K562 (cell line): ENCODE data around the gene MBD1. TPM values are rescaled to one million over a fixed set of nuclear protein-coding genes. Genes with fewer than 3 reads are reported as not detected.

Source experiments
- BACH1 ChIP-seq: fragments of 200-800 bp; sonication (Bioruptor generic); IDR thresholded peaks from 2 replicates; pipeline ENCODE4 v1.6.1; 2016; ENCODE audit warnings: missing genetic modification characterization, missing compliant biosample characterization
- ETS2 ChIP-seq: IDR thresholded peaks from 2 replicates; pipeline ENCODE4 v1.6.1; 2016; ENCODE audit warnings: borderline replicate concordance, missing genetic modification characterization, mild to moderate bottlenecking, moderate library complexity, missing compliant biosample characterization; ENCODE audit not compliant: poor library complexity, severe bottlenecking
- FIP1L1 ChIP-seq: fragments of 200-400 bp; formaldehyde crosslinking; IDR thresholded peaks from 2 replicates; pipeline ENCODE4 v1.6.1; 2018; ENCODE audit warnings: mild to moderate bottlenecking, low read depth, low read length; ENCODE audit not compliant: poor library complexity, severe bottlenecking
- HNRNPUL1 ChIP-seq: fragments of 200-400 bp; formaldehyde crosslinking; IDR thresholded peaks from 2 replicates; pipeline ENCODE4 v1.6.1; 2017; ENCODE audit warnings: low read length
- ID3 ChIP-seq, 2 experiments: fragments of 250-450 bp in 1 of 2; fragments of 450-650 bp in 1 of 2; sonication (Bioruptor Pico) in 1 of 2; IDR thresholded peaks; 2 replicates each; pipeline versions ENCODE4 v1.6.1 to v1.8.0; 2016 to 2021; ENCODE audit warnings: mild to moderate bottlenecking in 2 of 2, moderate library complexity in 2 of 2, missing compliant biosample characterization in 1 of 2, missing genetic modification characterization in 1 of 2
- NFIC ChIP-seq: fragments of 450-650 bp; IDR thresholded peaks from 2 replicates; pipeline ENCODE4 v1.6.1; 2017; ENCODE audit warnings: mild to moderate bottlenecking, inconsistent platforms
- NKRF ChIP-seq: fragments of 450-650 bp; IDR thresholded peaks from 2 replicates; pipeline ENCODE4 v1.6.1; 2016; ENCODE audit warnings: borderline replicate concordance
- RBFOX2 ChIP-seq: fragments of 200-400 bp; formaldehyde crosslinking; IDR thresholded peaks from 2 replicates; pipeline ENCODE4 v1.6.1; 2017; ENCODE audit warnings: low read depth, mild to moderate bottlenecking, low read length, moderate library complexity
- SIN3A ChIP-seq, 2 experiments: fragments of 150-350 bp in 1 of 2; IDR thresholded peaks; 2 replicates each; pipeline ENCODE4 v1.6.1; 2011 to 2016; ENCODE audit warnings: borderline replicate concordance in 2 of 2, low read depth in 2 of 2, low read length in 2 of 2, mild to moderate bottlenecking in 2 of 2, moderate library complexity in 2 of 2; ENCODE audit not compliant: control insufficient read depth in 1 of 2
- ZBTB17 ChIP-seq: fragments of 450-650 bp; formaldehyde crosslinking; IDR thresholded peaks from 2 replicates; pipeline ENCODE4 v1.4.0; 2020; ENCODE audit warnings: mild to moderate bottlenecking
- ZNF143 ChIP-seq: sonication (generic); formaldehyde crosslinking; IDR thresholded peaks from 2 replicates; pipeline ENCODE4 v1.9.0; 2022; ENCODE audit warnings: mild to moderate bottlenecking, missing genetic modification reagents
- ZNF407 ChIP-seq: fragments of 450-650 bp; IDR thresholded peaks from 2 replicates; pipeline ENCODE4 v1.6.1; 2016; ENCODE audit warnings: low read depth
- ZNF511 ChIP-seq: sonication (generic); formaldehyde crosslinking; IDR thresholded peaks from 2 replicates; pipeline ENCODE4 v1.8.0; 2022; ENCODE audit warnings: mild to moderate bottlenecking, missing genetic modification reagents
- polyA plus RNA-seq, 8 experiments: library from polyadenylated mRNA; depleted of rRNA in 4 of 8; stranded (reverse) in 5 of 8; unstranded in 3 of 8; fragments of >200 nt; fragmentation: Nextera tagmentation in 2 of 8; fragmentation: Illumina TruSeq in 1 of 8; extraction: Ambion mirVana in 2 of 8; extraction: Trizol in 1 of 8; gene quantifications; 2 replicates each; pipeline versions ENCODE4 v1.2.1 to v1.2.3, GENCODE V29; 2011 to 2014; ENCODE audit warnings: inconsistent platforms in 1 of 8, missing spikeins in 1 of 8
- total RNA-seq, 7 experiments: library from RNA; depleted of rRNA in 6 of 7; stranded (reverse); fragments of >200 nt in 6 of 7; fragmentation: Illumina TruSeq in 2 of 7; extraction: Trizol in 2 of 7; gene quantifications; 2 replicates each; pipeline versions ENCODE4 v1.2.1 to v1.2.3, GENCODE V29; 2011 to 2021; ENCODE audit warnings: low replicate concordance in 1 of 7

Gene MBD1
- total and polyA plus RNA-seq, 9 of the 15 experiments (the other 6 are each of a cell fraction or from before 2014, with no cell fraction given): 3.0 to 59.7 (median 31.7) TPM

GRCh38 chr18:50287441-50288347 is 6.4 kb upstream of the MBD1 start, which contains the start of gene CXXC1 (continued):
- TF ChIP-seq ID3 (CRISPR knock-in tag; IDR thresholded peaks at IDR 0.05) (no peak), ID3 (tag; IDR thresholded peaks at IDR 0.05) (peak; percentile 97), HNRNPUL1 (no peak), ZNF511 (CRISPR knock-in tag) (no peak), RBFOX2 (peak; percentile 82), ZBTB17 (CRISPR knock-in tag) (peak; percentile 60; the same call in 1 of the 2 replicates), NFIC (no peak), BACH1 (tag) (peak; percentile 92; the same call in 1 of the 2 replicates), SIN3A (IDR thresholded peaks at IDR 0.05; ENCODE audit: borderline replicate concordance in 2 of 2, control insufficient read depth in 1 of 2, low read depth in 2 of 2, low read length in 2 of 2) (peak; percentile 31 to 66; a peak in 2 of 4 replicates), ETS2 (tag) (no peak), ZNF143 (no peak), NKRF (peak; percentile 68; the same call in 1 of the 2 replicates), ZNF407 (peak; percentile 81), FIP1L1 (no peak)
